Measurements from ENCODE around the gene SLC1A5. TPM values are rescaled to one million over a fixed set of nuclear protein-coding genes. Genes with fewer than 3 reads are reported as not detected.

SLC1A5 gene
- total RNA-seq, 2 experiments from 2014 or later: 145 to 161 TPM

GRCh38 chr19:46728693-46729339, 59.6 kb downstream of the SLC1A5 start:
- Histone ChIP-seq H4K20me1 (ENCODE audit: insufficient read depth, low read length) (0 out of 2 replicates have a peak, but pooled peaks cover 4% of the 10 kb centered on the region), H3K9me3 (ENCODE audit: low read length) (no peaks in the 10 kb centered on the region), H3K4me2 (ENCODE audit: low read length) (no peak overlapping the region), H3K27ac (ENCODE audit: low read depth, low read length, poor library complexity, severe bottlenecking) (no peak overlapping the region), H3K4me3 (ENCODE audit: low read depth, low read length, poor library complexity, severe bottlenecking) (no peak overlapping the region), H3K36me3 (ENCODE audit: insufficient read depth, low read length) (peaks cover 97% of the 10 kb centered on the region), H2AFZ (ENCODE audit: low read length) (no peak overlapping the region), H3K9me2 (ENCODE audit: insufficient read depth, low read length) (no peaks in the 10 kb centered on the region), H3K79me2 (ENCODE audit: insufficient read depth, low read depth, low read length) (no peaks in the 10 kb centered on the region), H3K4me1 (ENCODE audit: insufficient read depth, low read length, poor library complexity, severe bottlenecking) (no peaks in the 10 kb centered on the region)
- intact Hi-C loops (cut with micrococcal nuclease; ENCODE audit: unreplicated experiment): loop anchor here (1.0 kb wide), 1 partner anchor 25 kb away; no protein-coding TSS in a partner anchor
- TF ChIP-seq CTCF (conservative IDR thresholded peaks at IDR 0.05; ENCODE audit: low read length) (peak; percentile 97), EZH2phosphoT487 (IDR thresholded peaks at IDR 0.05; ENCODE audit: borderline replicate concordance, low read depth, low read length) (no peak)
- ChIA-PET POLR2A (no interaction called here), CTCF (ENCODE audit: unreplicated experiment) (interaction anchor here (1.3 kb wide), 1 partner anchor 25 kb away, joined by 8 read pairs; no protein-coding TSS in a partner anchor)
- no TSS peak for BruUV-seq (replicated peaks)
- peak; percentile 78 for DNase-seq (ENCODE audit: low spot score)

- no peak overlapping the region for H2AFZ ChIP-seq (ENCODE audit: low read length)
- no peak for DNase-seq (ENCODE audit: low spot score)
- no peaks in the 10 kb centered on the region for H3K4me1 ChIP-seq (ENCODE audit: insufficient read depth, low read length, poor library complexity, severe bottlenecking)
- H3K79me2 ChIP-seq (ENCODE audit: insufficient read depth, low read depth, low read length): no peaks in the 10 kb centered on the region
- ChIA-PET CTCF (ENCODE audit: unreplicated experiment) (interaction anchor here (1.3 kb wide), 1 partner anchor 25 kb away, joined by 8 read pairs; no protein-coding TSS in a partner anchor), POLR2A (interaction anchor here (0.6 kb wide), 1 partner anchor 381 kb away, joined by 4 read pairs; no protein-coding TSS in a partner anchor)
- H3K27ac ChIP-seq (ENCODE audit: low read depth, low read length, poor library complexity, severe bottlenecking): no peak overlapping the region
- 0 out of 2 replicates have a peak, but pooled peaks cover 4% of the 10 kb centered on the region for H4K20me1 ChIP-seq (ENCODE audit: insufficient read depth, low read length)
- BruUV-seq (replicated peaks): no TSS peak
- no peak for TF ChIP-seq EZH2phosphoT487 (IDR thresholded peaks at IDR 0.05; ENCODE audit: borderline replicate concordance, low read depth, low read length)
- TF ChIP-seq CTCF (conservative IDR thresholded peaks at IDR 0.05; ENCODE audit: low read length): no peak
- no peak overlapping the region for H3K4me2 ChIP-seq (ENCODE audit: low read length)
- intact Hi-C loops (cut with micrococcal nuclease; ENCODE audit: unreplicated experiment): loop anchor here (1.0 kb wide), 1 partner anchor 24 kb away; no protein-coding TSS in a partner anchor
- H3K36me3 ChIP-seq (ENCODE audit: insufficient read depth, low read length): peaks cover 97% of the 10 kb centered on the region
- no peaks in the 10 kb centered on the region for H3K9me2 ChIP-seq (ENCODE audit: insufficient read depth, low read length)
- no peak overlapping the region for H3K4me3 ChIP-seq (ENCODE audit: low read depth, low read length, poor library complexity, severe bottlenecking)
- H3K9me3 ChIP-seq (ENCODE audit: low read length): no peaks in the 10 kb centered on the region
Measured at GRCh38 chr19:46728208-46728607, 60.2 kb downstream of the SLC1A5 start.

- no peak for DNase-seq (ENCODE audit: low spot score)
- BruUV-seq (replicated peaks): no TSS peak
- no peak overlapping the region for H2AFZ ChIP-seq (ENCODE audit: low read length)
- H3K4me3 ChIP-seq (ENCODE audit: low read depth, low read length, poor library complexity, severe bottlenecking): no peak overlapping the region
- CTCF ChIA-PET (ENCODE audit: unreplicated experiment): interaction anchor here (0.5 to 1.3 kb wide), 3 partner anchors 10 to 77 kb away, joined by 3 to 8 read pairs (median 3); no protein-coding TSS in a partner anchor
- H3K36me3 ChIP-seq (ENCODE audit: insufficient read depth, low read length): peaks cover 97% of the 10 kb centered on the region
- H3K9me3 ChIP-seq (ENCODE audit: low read length): no peaks in the 10 kb centered on the region
- H3K4me2 ChIP-seq (ENCODE audit: low read length): no peak overlapping the region
- no peaks in the 10 kb centered on the region for H3K4me1 ChIP-seq (ENCODE audit: insufficient read depth, low read length, poor library complexity, severe bottlenecking)
- no peak for TF ChIP-seq CTCF (conservative IDR thresholded peaks at IDR 0.05; ENCODE audit: low read length)
- no peak for TF ChIP-seq EZH2phosphoT487 (IDR thresholded peaks at IDR 0.05; ENCODE audit: borderline replicate concordance, low read depth, low read length)
- H4K20me1 ChIP-seq (ENCODE audit: insufficient read depth, low read length): 0 out of 2 replicates have a peak, but pooled peaks cover 4% of the 10 kb centered on the region
- H3K9me2 ChIP-seq (ENCODE audit: insufficient read depth, low read length): no peaks in the 10 kb centered on the region
- intact Hi-C loops (cut with micrococcal nuclease; ENCODE audit: unreplicated experiment): loop anchor here (1.0 kb wide), 1 partner anchor 23 kb away; no protein-coding TSS in a partner anchor
- H3K79me2 ChIP-seq (ENCODE audit: insufficient read depth, low read depth, low read length): no peaks in the 10 kb centered on the region
- POLR2A ChIA-PET: interaction anchor here (0.6 kb wide), 1 partner anchor 380 kb away, joined by 4 read pairs; no protein-coding TSS in a partner anchor
- no peak overlapping the region for H3K27ac ChIP-seq (ENCODE audit: low read depth, low read length, poor library complexity, severe bottlenecking)
Measured at GRCh38 chr19:46727757-46728156, 60.6 kb downstream of the SLC1A5 start.
